Metanephros (tissue), 1 donor: ENCODE data around the gene TMC3. TPM values are rescaled to one million over a fixed set of nuclear protein-coding genes. Genes with fewer than 3 reads are reported as not detected.

Experiments used
- total RNA-seq: library from RNA; depleted of rRNA; stranded (reverse); fragments of >200 nt; gene quantifications from one replicate; pipeline ENCODE4 v1.2.3, GENCODE V29; 2014

TMC3 gene
- not detected for total RNA-seq

DNA sequence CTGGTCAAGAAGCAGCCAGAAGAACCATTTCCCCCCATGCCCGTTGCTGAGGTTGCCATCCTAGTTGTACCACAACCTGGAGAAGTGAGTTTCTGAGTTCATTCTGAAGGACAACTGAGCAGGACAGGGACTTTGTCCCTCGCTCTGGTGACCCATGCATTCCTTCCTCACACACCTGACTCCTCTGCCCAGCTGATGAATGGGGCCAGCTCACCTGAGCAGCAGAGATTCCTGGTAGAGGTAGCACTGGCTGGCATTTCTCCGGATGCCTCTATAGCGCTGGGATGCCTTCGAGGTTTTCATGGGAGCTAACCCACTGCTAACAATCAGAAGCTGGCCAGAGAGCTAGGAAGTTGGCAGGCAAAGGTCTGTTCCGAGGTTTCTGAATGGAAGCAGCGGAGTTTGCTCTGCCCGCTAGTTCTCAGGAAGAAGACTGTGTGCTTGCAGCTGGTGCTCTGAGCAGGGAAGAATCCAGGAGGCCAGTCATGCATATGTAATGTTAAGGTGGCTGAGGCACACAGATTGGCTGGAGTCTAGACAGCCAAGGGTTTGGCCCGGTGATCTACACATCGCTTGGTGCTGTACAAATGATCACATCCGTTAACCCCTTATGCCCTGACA is at the start of gene TMC3:
Gene TMC3, minus strand, starts transcription at position 439 of the 621 bp plus-strand sequence. Its CDS starts 136 bp downstream, at position 303.

DNA sequence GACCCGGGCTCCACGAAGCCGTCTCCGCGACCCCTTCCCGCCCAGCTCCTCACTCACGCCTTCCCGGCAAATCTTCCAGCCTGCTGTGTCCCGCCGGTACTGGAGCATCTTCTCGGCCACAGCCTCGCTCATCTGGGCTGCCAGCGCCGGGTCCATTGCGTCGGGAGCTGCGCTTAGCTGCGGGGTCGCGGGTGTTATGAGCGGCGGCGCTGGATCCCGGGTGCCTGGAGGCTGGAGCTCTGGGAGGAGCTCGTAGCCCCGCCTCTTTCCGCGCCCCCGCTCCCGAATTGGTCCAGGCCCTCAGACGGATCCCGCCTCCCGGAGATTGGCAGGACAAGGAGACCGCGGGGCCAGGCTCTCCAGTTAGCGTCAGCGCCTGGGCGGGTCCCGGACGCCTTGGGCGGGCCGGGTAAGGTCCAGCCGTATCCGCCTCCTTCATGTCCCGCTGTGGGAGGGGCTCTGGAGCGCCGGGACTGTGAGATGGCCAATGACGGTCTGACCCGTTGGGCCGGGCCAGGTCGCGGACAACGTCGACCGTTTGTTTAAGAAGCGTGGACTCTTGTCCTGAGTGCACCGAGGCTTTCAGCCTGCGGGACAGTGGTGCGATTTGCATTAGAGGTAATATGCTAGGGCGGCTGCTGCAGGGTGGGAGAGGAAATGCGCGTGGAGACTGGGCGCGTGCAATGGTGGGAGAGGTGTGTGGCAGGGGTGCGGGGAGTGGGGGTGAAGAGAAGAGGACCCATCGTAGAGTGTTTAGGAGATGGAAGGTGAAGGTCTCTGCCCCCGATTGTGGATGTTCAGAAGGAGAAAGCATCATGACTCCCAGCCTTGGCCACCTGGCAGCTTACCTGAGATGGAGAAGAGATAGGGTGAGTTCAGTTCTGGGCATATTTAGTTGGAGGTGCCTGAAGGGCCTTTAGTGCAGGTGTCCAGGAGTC is 49.8 kb downstream of the TMC3 start, which contains the start of gene STARD5:
Gene STARD5, minus strand, starts transcription at position 198 of the 938 bp plus-strand sequence. Its CDS starts 42 bp downstream, at position 156.

Other genes starting within 250 kb of the TMC3 start
- 0.58 TPM for gene CFAP161, start 239.9 kb downstream of the TMC3 start, total RNA-seq
- gene IL16, start 177.3 kb downstream of the TMC3 start, total RNA-seq, result 6.7 TPM
- gene STARD5, start 50.1 kb downstream of the TMC3 start, total RNA-seq, result 8.2 TPM